Karpas-422 (cell line): ENCODE data around the gene ANGEL2. TPM values are rescaled to one million over a fixed set of nuclear protein-coding genes. Genes with fewer than 3 reads are reported as not detected.
"Not testable (repeated sequence)": the region's sequence is repeated elsewhere in the genome, so short reads cannot be mapped to it uniquely, and the experiment has no call there.

ENCODE experiments used
- DNase-seq: peaks from one replicate; pipeline ENCODE4 v3.0.0-alpha.2; 2015
- H2AFZ ChIP-seq: fragments of 200-600 bp; sonication (generic); 2 replicates; pipeline ENCODE4 v1.6.1; 2014; ENCODE audit warnings: antibody characterized with exemption, low read length, mixed read lengths
- H3K27ac ChIP-seq: fragments of 200-600 bp; sonication (generic); 2 replicates; pipeline ENCODE4 v1.5.1; 2014; ENCODE audit warnings: mild to moderate bottlenecking, low read length, moderate library complexity
- H3K27me3 ChIP-seq: fragments of 200-600 bp; sonication (generic); 2 replicates; pipeline ENCODE4 v1.6.1; 2014; ENCODE audit warnings: low read length, mixed read lengths
- H3K36me3 ChIP-seq: fragments of 200-600 bp; sonication (generic); 2 replicates; pipeline ENCODE4 v1.6.1; 2014; ENCODE audit warnings: low read length, mixed read lengths; ENCODE audit not compliant: insufficient read depth
- H3K4me1 ChIP-seq: fragments of 200-600 bp; sonication (generic); 2 replicates; pipeline ENCODE4 v1.6.1; 2014; ENCODE audit warnings: mild to moderate bottlenecking, low read length, mixed read lengths
- H3K4me2 ChIP-seq: fragments of 200-600 bp; sonication (generic); 2 replicates; pipeline ENCODE4 v1.6.1; 2014; ENCODE audit warnings: low read length, low read depth, mild to moderate bottlenecking; ENCODE audit not compliant: poor library complexity, severe bottlenecking
- H3K4me3 ChIP-seq: fragments of 200-600 bp; sonication (generic); 2 replicates; pipeline ENCODE4 v1.5.1; 2014; ENCODE audit warnings: mild to moderate bottlenecking, antibody characterized with exemption, low read length, mixed read lengths
- H3K79me2 ChIP-seq: fragments of 200-600 bp; sonication (generic); 2 replicates; pipeline ENCODE4 v1.6.1; 2014; ENCODE audit warnings: mild to moderate bottlenecking, low read length, mixed read lengths
- H3K9ac ChIP-seq: fragments of 200-600 bp; sonication (generic); 2 replicates; pipeline ENCODE4 v1.6.0; 2014; ENCODE audit warnings: low read length
- H3K9me2 ChIP-seq: fragments of 200-600 bp; sonication (generic), shearing (Covaris generic); replicated peaks from 2 replicates; pipeline ENCODE4 v1.6.0; 2014; ENCODE audit warnings: mild to moderate bottlenecking, low read length, moderate library complexity; ENCODE audit not compliant: insufficient read depth
- H3K9me3 ChIP-seq: fragments of 300-700, 200-600 bp; sonication (generic); 2 replicates; pipeline ENCODE4 v1.6.1; 2014; ENCODE audit warnings: low read length, mixed read lengths
- H4K20me1 ChIP-seq: fragments of 200-600 bp; sonication (generic); 2 replicates; pipeline ENCODE4 v1.6.1; 2014; ENCODE audit warnings: mild to moderate bottlenecking, antibody characterized with exemption, low read length, low read depth; ENCODE audit not compliant: insufficient read depth
- total RNA-seq: library from RNA; depleted of rRNA; stranded (reverse); fragments of >200 nt; shearing (Covaris generic); gene quantifications from 2 replicates; pipeline ENCODE4 v1.2.3, GENCODE V29; 2014; ENCODE audit warnings: low replicate concordance

ANGEL2 gene
- total RNA-seq, 1 experiment from 2014 or later, result 97.1 TPM

- Histone ChIP-seq H3K4me3 (no peak overlapping the region), H3K36me3 (peaks cover 35% of the 10 kb centered on the region; the same call in 1 of the 2 replicates), H3K27me3 (no peaks in the 10 kb centered on the region), H3K79me2 (peaks cover under 1% of the 10 kb centered on the region; the same call in 1 of the 2 replicates), H4K20me1 (no peaks in the 10 kb centered on the region), H3K9me2 (no peaks in the 10 kb centered on the region), H2AFZ (no peak overlapping the region), H3K27ac (no peak overlapping the region), H3K4me1 (no peaks in the 10 kb centered on the region), H3K9ac (no peak overlapping the region), H3K9me3 (no peaks in the 10 kb centered on the region), H3K4me2 (no peak overlapping the region)
- DNase-seq, result no peak
Measured at GRCh38 chr1:213003256-213003655, 12.4 kb downstream of the ANGEL2 start.

- H3K4me3 ChIP-seq, result no peak overlapping the region
Measured at GRCh38 chr1:212994926-212995325, 20.7 kb downstream of the ANGEL2 start.

GRCh38 chr1:212993960-212994359 is 21.7 kb downstream of the ANGEL2 start:
- H3K36me3 ChIP-seq, result peaks cover 25% of the 10 kb centered on the region; the same call in 1 of the 2 replicates

More at GRCh38 chr1:212994926-212995325, 20.7 kb downstream of the ANGEL2 start:
- Histone ChIP-seq H2AFZ (no peak overlapping the region), H4K20me1 (no peaks in the 10 kb centered on the region), H3K79me2 (no peaks in the 10 kb centered on the region), H3K9ac (no peak overlapping the region), H3K4me2 (no peak overlapping the region), H3K9me3 (no peaks in the 10 kb centered on the region), H3K36me3 (peaks cover 26% of the 10 kb centered on the region; the same call in 1 of the 2 replicates), H3K9me2 (no peaks in the 10 kb centered on the region), H3K27ac (no peak overlapping the region), H3K27me3 (no peaks in the 10 kb centered on the region), H3K4me1 (no peaks in the 10 kb centered on the region)
- DNase-seq, result no peak

GRCh38 chr1:212990276-212990675 is 25.4 kb downstream of the ANGEL2 start:
- H2AFZ ChIP-seq, result no peak overlapping the region
- H3K4me2 ChIP-seq, result no peak overlapping the region
- no peak overlapping the region for H3K9ac ChIP-seq
- H3K4me1 ChIP-seq, result no peaks in the 10 kb centered on the region
- H3K9me2 ChIP-seq, result no peaks in the 10 kb centered on the region
- H3K27me3 ChIP-seq, result no peaks in the 10 kb centered on the region
- H3K9me3 ChIP-seq, result no peaks in the 10 kb centered on the region
- no peaks in the 10 kb centered on the region for H3K79me2 ChIP-seq
- no peak overlapping the region for H3K27ac ChIP-seq
- H3K4me3 ChIP-seq, result no peak overlapping the region
- peaks cover 17% of the 10 kb centered on the region; the same call in 1 of the 2 replicates for H3K36me3 ChIP-seq
- no peaks in the 10 kb centered on the region for H4K20me1 ChIP-seq
- DNase-seq, result no peak

More at GRCh38 chr1:212993960-212994359, 21.7 kb downstream of the ANGEL2 start:
- H3K79me2 ChIP-seq, H2AFZ ChIP-seq, H3K27me3 ChIP-seq, H3K4me2 ChIP-seq, H3K4me3 ChIP-seq, H3K4me1 ChIP-seq, DNase-seq, H4K20me1 ChIP-seq, H3K27ac ChIP-seq, H3K9me2 ChIP-seq, H3K9ac ChIP-seq, H3K9me3 ChIP-seq: not testable (repeated sequence)

GRCh38 chr1:212987702-212988322 is 27.9 kb downstream of the ANGEL2 start:
- no peaks in the 10 kb centered on the region for H3K9me3 ChIP-seq
- no peaks in the 10 kb centered on the region for H4K20me1 ChIP-seq
- no peaks in the 10 kb centered on the region for H3K9me2 ChIP-seq
- no peak for DNase-seq
- H3K4me2 ChIP-seq, result no peak overlapping the region
- no peaks in the 10 kb centered on the region for H3K27me3 ChIP-seq
- no peaks in the 10 kb centered on the region for H3K4me1 ChIP-seq
- no peak overlapping the region for H3K4me3 ChIP-seq
- no peak overlapping the region for H3K27ac ChIP-seq
- H3K79me2 ChIP-seq, result no peaks in the 10 kb centered on the region
- H3K9ac ChIP-seq, result no peak overlapping the region
- no peak overlapping the region for H2AFZ ChIP-seq
- peaks cover 7% of the 10 kb centered on the region; the same call in 1 of the 2 replicates for H3K36me3 ChIP-seq

- Histone ChIP-seq H3K4me2 (no peak overlapping the region), H3K79me2 (no peaks in the 10 kb centered on the region), H3K27me3 (no peaks in the 10 kb centered on the region), H3K27ac (no peak overlapping the region), H4K20me1 (no peaks in the 10 kb centered on the region), H3K9me3 (no peaks in the 10 kb centered on the region), H2AFZ (no peak overlapping the region), H3K36me3 (no peaks in the 10 kb centered on the region), H3K4me3 (no peak overlapping the region), H3K9ac (no peak overlapping the region), H3K9me2 (no peaks in the 10 kb centered on the region), H3K4me1 (no peaks in the 10 kb centered on the region)
- DNase-seq, result no peak
Measured at GRCh38 chr1:212986551-212986950, 29.1 kb downstream of the ANGEL2 start.

GRCh38 chr1:212984522-212985291 is 31.0 kb downstream of the ANGEL2 start:
- Histone ChIP-seq H3K9me2 (no peaks in the 10 kb centered on the region), H3K36me3 (no peaks in the 10 kb centered on the region), H2AFZ (no peak overlapping the region), H3K4me2 (no peak overlapping the region), H3K4me3 (no peak overlapping the region), H3K27ac (no peak overlapping the region), H3K27me3 (no peaks in the 10 kb centered on the region), H3K9me3 (no peaks in the 10 kb centered on the region), H3K9ac (no peak overlapping the region), H3K79me2 (no peaks in the 10 kb centered on the region), H4K20me1 (no peaks in the 10 kb centered on the region), H3K4me1 (no peaks in the 10 kb centered on the region)
- DNase-seq, result no peak

- Histone ChIP-seq H2AFZ (no peak overlapping the region), H3K4me3 (no peak overlapping the region), H3K36me3 (no peaks in the 10 kb centered on the region), H4K20me1 (no peaks in the 10 kb centered on the region), H3K4me1 (no peaks in the 10 kb centered on the region), H3K4me2 (no peak overlapping the region), H3K27me3 (no peaks in the 10 kb centered on the region), H3K27ac (no peak overlapping the region), H3K9ac (no peak overlapping the region), H3K9me2 (no peaks in the 10 kb centered on the region), H3K9me3 (no peaks in the 10 kb centered on the region), H3K79me2 (no peaks in the 10 kb centered on the region)
- DNase-seq, result no peak
Measured at GRCh38 chr1:212983482-212983881, 32.2 kb downstream of the ANGEL2 start.
